Mucosa of descending colon (tissue), 3 donors: Measurements from ENCODE around the gene WDR70. TPM values are rescaled to one million over a fixed set of nuclear protein-coding genes. Genes with fewer than 3 reads are reported as not detected.

Experiments used
- ATAC-seq: fragments of 200-7000 bp; cut with Tn5 transposase; one replicate; pipeline ENCODE4 v1.9.1; 2020; ENCODE audit warnings: mild to moderate bottlenecking, moderate library complexity
- DNase-seq, 3 donors: peaks; one replicate each; pipeline ENCODE4 v3.0.0-alpha.2; 2020
- H3K36me3 ChIP-seq: fragments of 200-600 bp; one replicate; pipeline ENCODE4 v1.8.0; 2021; ENCODE audit warnings: low read depth, mild to moderate bottlenecking
- H3K4me1 ChIP-seq: fragments of 200-600 bp; one replicate; pipeline ENCODE4 v1.8.0; 2021; ENCODE audit warnings: low read depth, mild to moderate bottlenecking
- H3K4me3 ChIP-seq: fragments of 200-600 bp; one replicate; pipeline ENCODE4 v1.8.0; 2021; ENCODE audit warnings: mild to moderate bottlenecking
- H3K9me3 ChIP-seq: fragments of 200-600 bp; one replicate; pipeline ENCODE4 v1.8.0; 2021; ENCODE audit warnings: mild to moderate bottlenecking
- intact Hi-C, 2 donors: fragments of 100-400 bp; cut with DNase I in 1 of 2; cut with micrococcal nuclease in 1 of 2; formaldehyde crosslinking; loops; one replicate each; pipeline versions ENCODE4 v1.11.0 to v1.11.1; 2022; cut with DNase I, micrococcal nuclease
- total RNA-seq, 3 donors: library from RNA; stranded (reverse); fragmentation: NEBNext Ultra II Directional in 2 of 3; extraction: Animal tissue kit (Norgen Biotek cat#: 25700) in 2 of 3; gene quantifications; one replicate each; pipeline versions ENCODE4 v1.2.1 to v1.2.4, GENCODE V29; 2021 to 2023
- TF ChIP-seq, protein P1 (sequence below): fragments of 200-600 bp; IDR thresholded peaks from one replicate; pipeline ENCODE4 v1.8.0; 2022; ENCODE audit warnings: antibody characterized with exemption, mild to moderate bottlenecking
- donor health status: DM: no; HTN: no; CAD: no; lungs with moderate emphysema.
- donor health status: DM: no; HTN: no; CAD: no.
- donor health status: DM: no; HTN: yes; CAD: no.

The WDR70 gene
- total RNA-seq, 3 donors from 2014 or later: 19.5 to 42.5 (median 38.0) TPM

DNA sequence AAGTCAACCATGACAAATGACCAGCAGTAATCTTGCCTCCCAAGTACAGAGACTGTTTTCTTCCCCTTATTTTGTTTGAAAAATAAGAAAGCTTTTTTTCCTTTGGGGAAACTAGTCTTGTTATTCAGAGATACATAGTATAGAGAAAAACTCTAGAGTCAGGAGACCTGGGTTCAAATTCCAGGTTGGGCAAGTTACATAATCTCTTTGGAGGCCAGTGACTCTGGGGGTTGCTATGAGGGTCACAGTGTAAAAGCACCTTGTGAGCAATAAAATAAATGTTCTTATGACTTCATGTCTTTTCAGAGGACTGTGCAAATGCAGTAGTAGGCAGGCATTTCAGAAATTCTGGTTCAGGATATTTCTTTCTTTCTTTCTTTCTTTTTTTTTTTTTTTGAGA, 389.3 kb downstream of the WDR70 start:
- Histone ChIP-seq H3K9me3 (no peaks in the 10 kb centered on the region), H3K4me1 (no peaks in the 10 kb centered on the region), H3K36me3 (no peaks in the 10 kb centered on the region), H3K4me3 (no peak overlapping the region)
- intact Hi-C loops: no loop called here
- no peak for ATAC-seq
- TF ChIP-seq, protein P1, sequence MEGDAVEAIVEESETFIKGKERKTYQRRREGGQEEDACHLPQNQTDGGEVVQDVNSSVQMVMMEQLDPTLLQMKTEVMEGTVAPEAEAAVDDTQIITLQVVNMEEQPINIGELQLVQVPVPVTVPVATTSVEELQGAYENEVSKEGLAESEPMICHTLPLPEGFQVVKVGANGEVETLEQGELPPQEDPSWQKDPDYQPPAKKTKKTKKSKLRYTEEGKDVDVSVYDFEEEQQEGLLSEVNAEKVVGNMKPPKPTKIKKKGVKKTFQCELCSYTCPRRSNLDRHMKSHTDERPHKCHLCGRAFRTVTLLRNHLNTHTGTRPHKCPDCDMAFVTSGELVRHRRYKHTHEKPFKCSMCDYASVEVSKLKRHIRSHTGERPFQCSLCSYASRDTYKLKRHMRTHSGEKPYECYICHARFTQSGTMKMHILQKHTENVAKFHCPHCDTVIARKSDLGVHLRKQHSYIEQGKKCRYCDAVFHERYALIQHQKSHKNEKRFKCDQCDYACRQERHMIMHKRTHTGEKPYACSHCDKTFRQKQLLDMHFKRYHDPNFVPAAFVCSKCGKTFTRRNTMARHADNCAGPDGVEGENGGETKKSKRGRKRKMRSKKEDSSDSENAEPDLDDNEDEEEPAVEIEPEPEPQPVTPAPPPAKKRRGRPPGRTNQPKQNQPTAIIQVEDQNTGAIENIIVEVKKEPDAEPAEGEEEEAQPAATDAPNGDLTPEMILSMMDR: no peak
- no peak for DNase-seq

DNA sequence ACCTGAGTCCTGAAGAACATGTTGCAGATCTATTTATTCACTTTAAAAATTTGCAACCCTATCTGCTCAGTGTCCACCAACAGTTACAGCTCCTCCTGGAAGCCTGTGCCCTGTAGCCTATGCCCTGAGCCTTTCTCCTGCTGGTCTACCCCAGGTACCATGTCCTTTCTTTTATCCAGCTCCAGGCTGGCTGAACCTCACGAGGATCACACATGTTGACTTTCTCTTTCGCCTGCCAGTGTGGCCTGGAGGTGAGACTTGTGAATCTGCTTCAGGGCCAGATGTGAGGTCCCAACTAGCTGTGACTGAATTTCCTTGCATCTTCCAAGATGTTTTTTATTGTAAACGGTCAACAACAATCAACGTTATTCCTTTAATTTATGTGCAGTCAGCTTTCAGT, 390.0 kb downstream of the WDR70 start:
- intact Hi-C loops: no loop called here
- TF ChIP-seq, protein P1: no peak
- no peak for DNase-seq
- Histone ChIP-seq H3K36me3 (no peaks in the 10 kb centered on the region), H3K9me3 (peaks cover under 1% of the 10 kb centered on the region), H3K4me1 (no peaks in the 10 kb centered on the region), H3K4me3 (no peak overlapping the region)
- ATAC-seq: no peak

DNA sequence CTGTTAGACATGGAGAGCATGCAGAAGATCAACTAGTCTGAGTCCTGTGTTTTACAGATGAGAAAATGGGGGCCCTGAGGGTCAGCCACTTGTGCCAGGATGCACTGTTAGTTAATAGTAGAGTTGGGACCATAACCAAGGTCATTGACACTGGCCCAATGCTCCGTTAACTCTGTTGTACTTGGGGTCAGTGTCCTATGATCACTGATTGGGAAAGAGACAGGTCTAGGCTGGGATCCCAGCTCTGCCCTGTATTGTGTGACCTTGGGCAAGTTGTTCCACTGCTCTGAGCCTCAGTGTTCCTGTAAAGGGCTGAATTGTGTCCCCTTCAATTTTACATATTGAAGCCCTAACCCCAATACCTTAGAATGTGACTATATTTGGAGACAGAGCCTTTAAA, 390.7 kb downstream of the WDR70 start:
- Histone ChIP-seq H3K4me1 (no peaks in the 10 kb centered on the region), H3K36me3 (no peaks in the 10 kb centered on the region), H3K4me3 (no peak overlapping the region), H3K9me3 (peaks cover 8% of the 10 kb centered on the region)
- no peak for DNase-seq
- intact Hi-C loops: no loop called here
- TF ChIP-seq, protein P1: no peak
- ATAC-seq: no peak

DNA sequence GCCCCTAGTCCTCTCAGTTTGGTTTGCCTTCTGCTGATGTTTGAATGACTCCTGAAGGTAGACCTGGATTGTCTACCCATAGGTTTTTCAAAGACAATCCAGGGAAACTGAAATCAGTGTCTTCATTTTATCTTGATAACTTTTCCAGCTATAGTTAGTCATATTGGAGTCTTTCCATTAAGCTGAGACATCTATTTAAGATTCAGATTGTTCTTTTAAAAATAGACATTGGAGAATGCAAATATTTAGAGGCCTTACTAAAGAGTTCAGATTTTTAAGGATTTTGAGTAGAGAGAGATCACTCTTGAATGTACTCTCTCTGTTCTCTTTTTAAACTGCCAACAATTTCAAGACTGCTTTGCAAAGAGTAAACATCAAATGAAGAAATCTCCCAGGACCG, 391.7 kb downstream of the WDR70 start:
- H3K4me3 ChIP-seq: no peak overlapping the region
- peaks cover 12% of the 10 kb centered on the region for H3K9me3 ChIP-seq
- no peaks in the 10 kb centered on the region for H3K36me3 ChIP-seq
- no peaks in the 10 kb centered on the region for H3K4me1 ChIP-seq
- intact Hi-C loops: no loop called here
- TF ChIP-seq, protein P1: no peak
- DNase-seq (no peak), ATAC-seq (no peak)

DNA sequence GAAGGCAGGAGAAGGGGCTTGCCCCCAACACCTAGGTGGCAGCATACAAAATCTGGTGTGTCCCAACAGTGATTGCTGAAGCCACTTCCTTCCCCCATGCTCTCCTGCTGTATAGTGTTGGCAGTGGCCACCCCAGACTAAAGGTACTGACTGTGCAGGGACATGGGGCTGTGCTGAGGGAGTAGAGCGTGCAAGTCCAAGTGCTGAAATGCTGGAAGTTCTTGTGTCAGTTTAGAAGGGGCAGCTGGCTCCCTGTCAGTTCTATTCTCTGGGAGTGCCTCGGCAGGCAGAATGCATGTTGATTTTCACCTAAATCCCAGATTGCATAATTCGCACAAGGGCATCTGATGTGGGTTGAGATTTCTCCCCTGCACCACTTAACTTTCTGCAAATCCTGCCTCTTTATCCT, 392.1 kb downstream of the WDR70 start:
- DNase-seq (no peak), ATAC-seq (no peak)
- intact Hi-C loops: no loop called here

More for the DNA sequence above, 392.1 kb downstream of the WDR70 start:
- H3K9me3 ChIP-seq: peaks cover 12% of the 10 kb centered on the region
- H3K4me3 ChIP-seq: no peak overlapping the region
- no peaks in the 10 kb centered on the region for H3K36me3 ChIP-seq
- H3K4me1 ChIP-seq: no peaks in the 10 kb centered on the region
- TF ChIP-seq, protein P1: no peak
